ENCODE results near the gene NTMT2.
"Not testable (repeated sequence)": the region's sequence is repeated elsewhere in the genome, so short reads cannot be mapped to it uniquely, and the experiment has no call there.

Gene NTMT2

DNA sequence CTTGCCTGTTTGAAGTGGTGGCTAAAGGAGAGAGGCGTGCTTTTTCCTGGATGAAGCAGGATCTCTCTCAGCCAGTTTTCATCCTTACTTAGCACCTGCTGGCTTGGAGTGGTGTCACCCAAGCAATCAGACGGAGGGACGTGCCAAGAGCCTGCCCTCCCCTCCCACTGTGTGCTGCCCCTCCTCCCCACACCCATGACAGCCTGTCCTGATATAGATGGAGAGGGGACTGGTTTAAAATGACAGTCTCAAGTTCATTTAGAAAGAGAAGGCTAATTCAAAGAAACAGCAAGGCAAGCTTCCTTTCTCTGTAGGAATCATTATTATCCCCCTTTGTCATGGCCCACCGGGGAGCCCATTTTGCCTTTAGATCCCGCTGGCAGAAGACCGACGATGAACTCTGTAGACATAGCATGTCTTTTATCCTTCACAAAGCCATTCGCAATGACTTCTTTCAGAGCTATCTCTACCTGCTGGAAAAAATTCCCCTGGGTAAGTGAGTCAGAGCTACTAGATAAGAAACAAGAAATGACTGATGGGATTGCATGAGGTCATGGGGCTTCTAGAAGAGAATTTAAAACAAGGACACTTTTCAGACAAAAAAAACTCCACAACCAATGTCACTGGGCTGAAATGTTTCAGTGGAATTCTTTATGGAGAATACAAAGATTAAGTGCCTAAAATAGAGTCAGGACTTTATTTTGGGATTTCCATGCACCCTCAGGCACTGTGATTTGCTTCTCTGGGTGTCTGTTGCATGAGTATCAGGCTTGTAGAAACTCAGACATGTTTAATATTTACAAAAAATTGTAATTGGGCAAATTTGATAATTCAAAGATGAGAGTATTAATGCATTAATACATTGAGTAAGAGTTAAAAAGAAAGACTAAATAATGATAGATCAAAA lies at the start of gene NTMT2:
NTMT2 (plus strand) TSS at position 190 of the 907 bp plus-strand sequence; CDS start at position 339, 149 bp downstream.
- DNase-seq: peak; percentile 42

DNA sequence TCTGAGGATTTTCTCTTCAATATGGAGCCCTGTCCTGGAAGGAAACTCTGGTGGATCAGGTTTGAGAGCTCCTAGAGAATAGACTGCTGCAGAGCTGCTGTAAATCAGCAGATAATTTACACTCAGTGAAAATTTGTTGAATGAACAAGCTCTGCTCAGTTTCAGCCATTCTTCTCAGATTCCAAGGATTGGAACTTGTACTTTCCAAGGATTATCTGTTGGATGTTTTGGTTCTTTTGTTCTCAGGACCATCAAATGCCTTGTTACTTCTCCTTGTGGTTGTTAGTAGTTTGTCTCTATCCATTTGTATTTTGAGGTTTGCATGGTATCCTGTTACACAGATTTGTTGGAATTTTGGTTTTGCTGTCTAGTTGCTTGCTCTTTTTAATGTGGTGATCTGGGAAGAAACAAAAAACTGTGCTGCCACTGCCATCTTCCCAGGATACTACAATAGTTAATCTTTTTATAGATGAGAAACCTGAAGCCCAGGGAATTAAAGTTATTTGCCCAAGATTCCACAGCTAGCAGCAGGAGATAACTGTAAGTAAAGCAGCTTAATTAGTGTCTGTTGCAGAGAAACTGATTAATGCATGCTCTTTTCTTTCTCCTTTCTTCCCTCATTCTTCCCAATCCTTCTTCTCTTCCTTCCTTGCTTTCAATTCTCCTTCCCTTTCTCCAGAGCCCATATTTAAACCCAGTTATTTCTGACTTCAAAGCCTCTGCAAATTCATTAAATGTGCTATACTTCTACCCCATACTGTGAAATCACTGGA lies 49.6 kb upstream of the NTMT2 start:
- no peak for DNase-seq

DNA sequence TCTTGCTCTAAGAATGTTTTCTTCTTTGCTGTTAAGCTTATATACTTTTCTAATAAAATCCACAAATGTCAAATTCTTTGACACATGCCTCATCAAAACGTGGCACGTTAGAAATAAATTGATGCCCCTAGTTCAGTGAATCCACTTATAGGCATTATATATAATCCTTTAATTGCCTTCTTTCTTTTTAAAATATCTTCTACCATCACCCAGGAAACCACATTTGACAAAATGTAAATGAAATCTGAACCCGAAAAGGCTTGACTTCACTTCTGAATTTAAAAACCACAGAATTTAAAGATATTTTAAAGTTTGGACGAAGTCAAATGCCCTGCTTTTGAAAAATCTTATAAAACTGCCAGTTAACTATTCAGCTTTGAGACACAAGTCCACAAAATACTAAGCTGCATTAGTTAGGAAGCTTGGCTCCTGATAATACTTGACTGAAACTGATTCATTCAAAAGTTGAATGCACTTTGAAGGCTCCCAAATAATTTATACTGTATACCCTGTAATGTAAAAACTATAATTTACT lies 48.9 kb upstream of the NTMT2 start:
- DNase-seq: no peak

DNA sequence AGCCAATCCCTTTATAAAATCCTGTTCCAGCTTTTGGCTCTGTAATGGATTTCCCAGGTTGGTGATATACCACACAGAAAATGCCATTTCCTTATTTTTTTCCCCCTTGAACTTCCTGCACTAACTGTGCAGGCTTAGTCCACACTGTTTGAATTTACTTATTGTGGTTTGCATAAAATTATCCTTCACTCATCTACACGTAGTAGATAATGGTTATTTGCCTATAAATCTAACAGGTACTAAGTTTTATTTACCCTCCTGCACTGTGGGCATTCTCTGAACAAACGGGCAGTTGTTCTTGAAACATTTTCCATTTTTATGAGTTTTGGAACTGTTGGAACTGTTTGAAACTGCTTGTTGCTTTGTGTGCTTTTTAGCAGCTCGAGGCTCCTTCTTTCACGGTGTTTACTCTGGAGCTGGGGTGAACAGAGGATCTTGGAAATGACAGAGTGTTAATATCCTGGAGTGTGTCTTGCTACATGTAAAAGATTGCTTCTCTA lies 48.3 kb upstream of the NTMT2 start:
- no peak for DNase-seq

DNA sequence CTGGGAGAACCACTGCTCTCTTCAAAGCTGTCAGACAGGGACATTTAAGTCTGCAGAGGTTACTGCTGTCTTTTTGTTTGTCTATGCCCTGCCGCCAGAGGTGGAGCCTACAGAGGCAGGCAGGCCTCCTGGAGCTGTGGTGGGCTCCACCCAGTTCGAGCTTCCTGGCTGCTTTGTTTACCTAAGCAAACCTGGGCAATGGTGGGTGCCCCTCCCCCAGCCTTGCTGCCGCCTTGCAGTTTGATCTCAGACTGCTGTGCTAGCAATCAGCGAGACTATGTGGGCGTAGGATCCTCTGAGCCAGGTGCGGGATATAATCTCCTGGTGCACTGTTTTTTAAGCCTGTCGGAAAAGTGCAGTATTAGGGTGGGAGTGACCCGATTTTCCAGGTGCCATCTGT lies 32.6 kb upstream of the NTMT2 start:
- DNase-seq: not testable (repeated sequence)

DNA sequence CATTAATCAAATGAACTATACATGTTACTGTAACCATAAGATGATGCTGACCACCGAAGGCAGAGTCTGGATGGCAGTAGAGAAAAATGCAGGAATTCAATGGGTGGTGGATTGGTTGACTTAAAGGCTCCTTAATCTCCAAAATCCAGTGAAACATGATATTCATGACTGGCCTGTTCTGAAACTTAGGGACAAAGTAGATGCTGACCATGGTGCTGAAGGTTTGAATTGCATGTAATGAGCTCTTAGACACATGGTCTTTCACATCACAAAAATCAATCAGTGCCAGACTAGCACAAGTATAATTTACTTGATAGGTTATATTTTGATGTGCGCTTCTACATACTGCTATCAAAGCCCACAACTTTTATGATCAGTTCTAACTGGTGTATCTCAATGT lies 30.9 kb upstream of the NTMT2 start:
- DNase-seq: no peak

DNA sequence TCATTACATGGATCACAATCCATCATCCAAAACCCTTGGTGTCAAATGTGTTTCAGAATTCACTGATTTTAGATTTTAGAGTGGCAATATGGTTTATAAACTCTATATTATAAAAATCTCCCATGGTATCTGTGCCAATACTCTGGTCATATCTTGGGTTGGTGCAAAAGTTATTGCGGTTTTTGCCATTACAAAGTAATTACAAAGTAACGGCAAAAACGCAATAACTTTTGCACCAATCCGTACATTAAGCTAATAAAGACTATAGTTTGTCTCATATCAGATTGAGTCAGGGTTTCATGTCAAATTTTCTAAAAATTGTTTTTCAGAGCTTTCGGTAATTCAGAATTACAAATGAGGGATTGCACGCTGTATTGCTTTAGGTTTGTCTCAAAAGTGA lies 23.4 kb upstream of the NTMT2 start:
- no peak for DNase-seq

DNA sequence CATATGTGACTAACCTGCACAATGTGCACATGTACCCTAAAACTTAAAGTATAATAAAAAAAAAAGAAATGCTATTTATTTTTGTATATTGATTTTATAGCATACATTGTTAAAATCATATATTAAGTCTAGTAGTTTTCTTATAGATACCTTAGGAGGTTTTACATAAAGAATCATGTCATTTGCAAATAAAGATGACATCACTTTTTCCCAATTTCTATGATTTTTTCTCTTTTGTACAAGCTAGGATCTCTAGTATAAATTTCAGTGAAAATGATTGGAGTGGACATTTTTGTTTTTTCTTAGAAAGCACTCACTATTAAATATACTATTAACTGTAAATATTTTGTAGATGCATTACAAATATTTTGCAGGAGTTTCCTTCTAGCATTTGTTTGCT lies 20.5 kb upstream of the NTMT2 start:
- no peak for DNase-seq

DNA sequence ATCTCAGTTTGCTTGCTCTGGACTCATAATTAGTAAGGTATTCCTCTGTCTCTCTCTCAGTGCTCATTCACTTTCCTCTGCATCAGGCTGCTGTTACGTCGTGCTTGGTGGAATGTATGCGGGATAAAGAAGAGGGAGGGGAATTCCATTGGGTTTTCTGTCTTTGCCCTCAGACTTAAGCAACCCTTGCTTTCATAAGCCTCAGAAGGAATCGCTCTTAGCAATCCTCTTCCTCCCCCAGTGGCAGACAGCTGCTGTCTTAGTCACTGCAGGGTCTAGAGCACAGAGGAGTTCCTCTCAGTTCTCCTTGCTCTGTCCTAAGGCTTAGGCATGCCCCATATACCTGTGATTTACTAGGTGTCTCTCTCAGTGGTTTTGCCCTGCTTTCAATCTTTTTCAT lies 19.1 kb upstream of the NTMT2 start:
- no peak for DNase-seq

DNA sequence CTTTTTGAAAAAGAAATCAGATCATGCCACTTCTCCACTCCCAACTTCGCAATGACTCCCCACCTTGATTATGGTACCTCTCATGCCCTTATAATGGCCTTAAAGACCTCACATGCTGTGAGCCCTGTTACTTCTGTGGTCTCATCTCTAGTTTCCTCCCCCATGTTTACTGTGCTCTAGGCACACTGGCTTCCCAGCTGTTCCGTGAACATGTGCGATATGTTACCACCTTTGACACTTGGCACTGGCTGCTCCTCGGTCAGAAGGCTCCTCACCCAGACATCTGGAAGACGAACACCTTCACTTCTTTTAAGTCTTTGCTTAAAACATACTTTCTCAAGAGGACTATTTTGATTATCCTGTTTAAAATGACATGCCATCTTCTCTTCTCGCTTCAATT lies 14.3 kb upstream of the NTMT2 start:
- no peak for DNase-seq

DNA sequence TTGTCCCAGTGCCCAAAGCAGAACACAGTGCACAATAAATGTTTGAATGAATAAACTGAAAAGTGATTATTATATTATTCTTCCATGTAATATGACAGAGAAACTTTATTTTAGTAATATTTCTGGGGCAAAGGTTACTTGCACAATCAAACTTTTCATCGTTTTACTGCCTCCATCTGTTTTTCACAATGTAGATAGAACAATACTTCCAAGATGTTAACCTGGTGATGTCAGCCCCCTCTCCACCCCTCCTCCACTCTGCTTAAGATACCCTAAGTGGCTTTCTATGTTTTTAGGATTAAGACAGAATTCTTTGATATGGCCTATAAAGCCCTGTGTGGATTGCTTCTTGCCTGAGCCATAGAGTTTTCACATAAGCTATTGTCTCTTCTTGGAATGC lies 13.8 kb upstream of the NTMT2 start:
- DNase-seq: no peak

DNA sequence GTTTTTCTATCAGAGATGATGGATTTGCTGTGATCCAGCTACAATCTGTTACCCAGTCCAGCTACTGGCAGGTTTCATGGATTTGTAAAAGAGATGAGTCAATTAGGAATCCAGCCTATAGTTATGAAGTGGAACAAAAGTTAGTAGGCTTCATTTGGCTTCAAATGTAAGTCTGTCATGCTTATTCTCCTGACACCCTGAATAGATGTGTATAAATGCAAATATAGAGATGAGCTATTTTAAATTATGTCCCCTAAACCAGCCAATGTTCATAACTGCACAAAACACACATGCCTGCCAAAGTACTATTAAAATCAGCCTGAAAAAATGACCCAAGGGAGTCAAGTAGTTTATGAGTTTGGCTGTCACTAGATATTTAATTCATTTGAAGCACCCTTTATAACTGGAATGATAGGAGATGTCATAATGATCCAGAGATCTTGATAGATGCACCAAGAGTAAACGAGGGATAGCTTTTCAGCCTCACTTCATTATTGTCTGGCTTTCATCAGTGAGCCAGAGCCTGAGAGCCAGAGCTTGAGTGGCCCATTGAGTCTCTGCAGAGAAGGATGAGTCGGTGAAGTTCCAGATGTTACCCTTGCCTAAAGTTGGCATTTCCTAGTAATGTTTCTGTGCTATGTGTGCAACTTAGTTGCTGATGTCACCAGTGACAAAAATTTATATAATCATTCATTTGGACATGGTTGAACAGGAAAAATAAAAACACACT lies 11.8 kb upstream of the NTMT2 start:
- DNase-seq: no peak

DNA sequence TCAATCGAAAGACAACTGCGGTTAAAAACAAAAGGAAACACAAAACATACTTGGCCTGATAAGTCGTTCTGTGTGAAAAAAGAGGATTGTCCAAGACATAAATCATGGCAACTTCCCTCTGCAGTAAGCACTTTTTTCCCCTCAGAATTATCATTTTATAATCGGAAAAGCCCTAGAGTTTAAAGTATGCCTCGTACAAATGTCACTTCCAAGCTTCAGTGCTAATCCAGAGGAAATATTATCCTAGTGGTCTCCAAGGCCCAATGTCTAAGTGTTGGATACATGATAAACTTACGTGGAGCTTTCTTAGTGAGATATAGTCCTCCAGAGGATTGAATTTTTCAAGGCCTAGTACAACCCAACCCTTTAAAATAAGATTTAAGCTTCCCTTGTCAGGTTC lies 11.2 kb upstream of the NTMT2 start:
- DNase-seq: no peak

DNA sequence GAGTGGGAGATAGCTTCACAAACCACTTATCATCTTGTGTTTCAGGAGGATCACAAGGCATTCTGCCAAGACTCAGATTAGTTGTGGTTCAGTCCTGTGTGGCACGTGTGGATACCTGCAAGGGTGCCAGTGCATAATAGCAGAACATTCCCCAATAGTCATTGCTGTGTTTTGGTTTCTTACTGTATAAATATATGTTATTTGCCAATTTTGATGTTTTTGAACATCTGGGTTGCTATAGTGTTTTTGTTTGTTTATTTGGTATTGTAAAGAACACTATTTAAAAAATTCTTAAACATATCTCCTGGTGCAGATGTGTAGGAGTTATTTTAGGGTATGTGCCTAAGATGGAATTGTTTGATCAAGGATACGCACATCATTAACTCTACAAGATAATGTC lies 5.4 kb upstream of the NTMT2 start:
- DNase-seq: no peak

DNA sequence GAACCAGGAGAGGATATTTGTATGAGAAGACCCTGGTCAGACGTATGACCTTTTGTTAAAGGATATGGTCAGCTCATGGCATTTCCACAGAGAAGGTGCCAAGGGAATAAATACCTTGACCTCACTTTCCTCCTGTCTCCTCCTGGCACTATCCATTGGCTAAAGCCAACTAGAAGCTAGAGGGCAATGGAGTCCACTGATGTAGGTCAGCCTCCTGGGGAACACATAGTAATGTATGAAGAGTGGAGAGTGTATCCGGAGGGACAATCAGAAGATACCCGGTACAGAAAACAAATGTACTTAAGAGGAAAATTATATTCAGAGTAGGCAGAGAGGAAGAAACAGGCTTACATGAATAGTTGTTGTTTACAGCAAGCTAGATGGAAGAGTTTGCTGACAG lies 698 bp upstream of the NTMT2 start:
- DNase-seq: no peak

DNA sequence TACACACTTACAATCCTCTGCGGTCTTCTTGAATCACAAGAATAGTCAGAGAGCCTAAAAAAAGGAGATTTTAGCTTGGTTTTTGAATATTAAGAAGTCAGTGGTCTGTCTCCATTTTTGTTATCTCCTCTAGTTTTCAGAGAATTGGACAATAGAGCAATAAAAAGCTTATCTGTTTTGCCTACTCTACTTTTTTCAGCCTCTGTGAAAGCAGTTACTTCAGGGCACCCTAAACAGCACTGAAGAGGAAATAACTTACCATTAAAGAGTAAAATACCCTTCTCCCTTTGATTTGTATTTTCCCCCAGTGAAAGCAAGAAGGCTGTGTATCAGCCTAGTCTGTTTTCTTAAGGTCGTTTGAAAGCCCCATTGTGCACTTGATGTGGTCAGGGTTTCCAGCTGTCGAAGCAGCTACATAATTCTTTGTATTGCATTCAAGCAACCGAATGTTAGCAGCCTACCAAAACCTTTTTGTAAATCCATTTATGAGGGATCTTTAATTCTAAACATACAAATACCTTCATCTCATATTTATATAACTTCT lies 1.0 kb downstream of the NTMT2 start:
- DNase-seq: no peak

DNA sequence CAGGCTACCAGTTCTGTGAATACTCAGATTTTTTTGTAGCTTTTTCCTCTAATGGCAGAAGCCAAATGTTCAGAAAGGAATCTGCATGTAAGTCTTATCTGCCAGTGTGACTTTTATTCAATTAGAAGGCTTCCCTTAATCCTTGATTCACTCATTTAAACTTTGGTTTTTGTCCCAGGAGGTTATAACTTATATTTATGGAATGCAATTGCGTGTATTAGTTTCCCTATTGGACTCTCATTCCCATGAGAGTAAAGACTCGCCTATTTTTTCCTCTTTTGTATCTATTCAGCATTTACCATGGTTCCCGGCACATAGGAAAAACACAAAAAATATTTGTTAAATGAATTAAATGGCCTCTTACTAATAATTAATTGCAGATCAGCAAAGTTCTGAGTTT lies 3.5 kb downstream of the NTMT2 start:
- no peak for DNase-seq

DNA sequence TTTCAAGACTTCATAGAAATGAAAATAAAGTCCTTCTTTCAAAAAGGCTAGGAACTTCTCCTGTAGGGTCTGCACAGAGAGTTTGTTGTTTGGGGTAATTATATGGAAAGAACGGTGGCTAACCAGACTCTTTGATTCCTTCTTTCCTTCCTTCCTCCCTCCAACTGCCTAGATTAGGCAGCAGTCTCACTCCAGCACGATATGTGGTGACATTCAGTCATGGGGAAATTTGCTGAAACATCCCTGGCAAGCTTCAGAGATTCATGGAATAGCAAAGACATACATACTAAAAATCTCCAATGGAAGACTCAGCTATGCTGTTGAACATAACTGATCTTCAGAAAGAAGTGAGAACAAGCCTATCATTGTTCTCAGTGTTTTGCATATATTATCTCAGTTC lies 4.3 kb downstream of the NTMT2 start:
- no peak for DNase-seq

DNA sequence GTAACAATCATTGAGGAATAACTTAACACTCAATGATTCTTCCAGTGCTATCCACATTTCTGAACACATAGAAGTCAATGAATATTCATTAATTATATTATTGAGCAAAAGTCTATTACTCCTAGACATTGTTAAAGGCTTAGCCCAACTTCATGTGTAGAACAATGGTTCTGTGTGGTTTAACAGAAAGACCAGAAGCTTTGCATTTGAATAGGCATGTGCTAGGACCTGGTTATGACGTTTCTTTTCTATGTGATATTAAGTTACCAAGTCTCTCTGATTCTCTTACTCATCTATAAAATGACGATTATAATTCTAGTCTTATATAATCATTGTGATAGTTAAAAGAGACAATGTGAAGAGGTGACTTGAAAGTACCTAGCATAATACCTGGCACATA lies 5.2 kb downstream of the NTMT2 start:
- DNase-seq: no peak

DNA sequence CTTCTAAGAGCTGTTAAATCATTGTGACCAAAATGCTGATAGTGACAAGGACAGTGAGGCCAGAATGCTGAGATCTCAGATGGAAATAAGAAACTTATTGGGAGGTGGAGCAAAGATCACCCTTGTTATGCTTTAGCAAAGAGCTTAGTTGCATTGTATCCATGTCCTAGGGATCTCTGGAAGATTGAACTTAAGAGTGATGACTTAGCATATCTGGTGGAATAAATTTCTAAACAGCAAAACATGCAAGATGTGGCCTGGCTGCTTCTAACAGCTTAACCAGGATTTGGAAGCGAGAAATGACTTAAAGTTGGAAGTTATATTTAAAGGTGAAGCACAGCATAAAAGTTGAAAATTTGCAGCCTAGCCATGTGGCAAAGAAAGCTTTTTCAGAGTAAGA lies 7.7 kb downstream of the NTMT2 start:
- DNase-seq: no peak

DNA sequence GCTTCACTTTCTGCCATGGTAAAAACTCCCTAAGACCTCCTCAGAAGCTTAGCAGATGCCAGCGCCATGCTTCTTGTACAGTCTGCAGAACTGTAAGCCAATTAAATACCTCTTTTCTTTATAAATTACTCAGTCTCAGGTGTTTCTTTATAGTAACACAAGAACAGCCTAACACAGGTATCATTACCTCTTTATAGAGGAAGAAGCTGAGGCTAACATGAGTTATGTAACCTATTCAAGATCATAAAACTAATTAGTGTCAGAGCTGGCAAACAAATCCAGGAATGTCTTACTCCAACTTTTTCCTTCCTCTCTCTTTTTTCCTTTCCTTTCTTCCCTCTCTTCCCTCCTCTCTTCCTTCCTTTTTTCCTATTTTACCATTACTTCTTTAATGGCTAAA lies 9.3 kb downstream of the NTMT2 start:
- DNase-seq: no peak

DNA sequence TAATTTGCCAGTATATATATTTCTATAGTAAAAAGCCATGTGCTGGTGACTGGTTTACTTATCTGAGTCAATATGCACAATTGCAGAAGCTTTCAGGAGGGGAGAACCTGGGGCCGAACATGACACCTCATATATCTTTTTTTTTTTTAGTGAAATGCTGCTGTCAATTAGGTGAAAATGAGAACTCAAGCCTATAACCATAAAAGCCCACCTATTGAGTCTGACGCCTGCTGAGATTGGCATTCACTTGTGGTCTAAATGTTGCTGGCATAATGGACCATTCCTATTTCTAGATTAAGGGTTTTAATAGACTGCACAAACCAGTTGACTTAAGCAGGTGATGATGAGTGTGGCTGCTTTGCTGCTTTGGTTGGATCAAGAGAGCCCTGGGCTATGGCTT lies 10.8 kb downstream of the NTMT2 start:
- no peak for DNase-seq

DNA sequence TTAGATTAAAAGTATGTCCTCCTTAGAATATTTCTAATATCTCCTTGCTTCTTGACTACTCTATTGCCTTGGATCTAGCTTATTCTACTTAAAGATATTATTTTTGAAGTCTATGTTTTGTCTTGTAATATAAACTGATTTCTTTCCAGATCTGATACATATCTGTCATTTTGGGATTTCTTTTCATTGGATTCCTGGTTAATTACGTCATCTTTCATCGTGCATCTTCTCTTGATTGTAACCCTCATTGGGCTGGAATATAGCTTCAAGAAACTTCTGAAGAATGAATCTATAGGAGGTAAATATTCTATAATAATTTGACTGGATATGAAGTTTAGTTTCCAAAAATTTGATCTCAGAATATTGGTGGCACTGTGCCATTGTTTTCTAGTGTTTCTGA lies 12.1 kb downstream of the NTMT2 start:
- DNase-seq: no peak
